Right atrium auricular region (tissue), 2 donors: Measurements from ENCODE around the gene COA8. TPM values are rescaled to one million over a fixed set of nuclear protein-coding genes. Genes with fewer than 3 reads are reported as not detected.
A peak's percentile ranks its signal among the peaks of the same experiment; 100 is the strongest.

Source experiments
- DNase-seq: peaks from one replicate; pipeline ENCODE4 v3.0.0-alpha.2; 2019; ENCODE audit warnings: low spot score
- H3K27ac ChIP-seq, 2 donors: fragments of 200-600 bp; sonication (generic); 1 replicate in 1 of 2; 2 replicates in 1 of 2; pipeline ENCODE4 v1.5.1; 2016 to 2019
- H3K27me3 ChIP-seq, 2 donors: fragments of 200-600 bp; sonication (generic); one replicate each; pipeline versions ENCODE4 v1.5.1 to v1.6.0; 2017 to 2019
- H3K36me3 ChIP-seq: fragments of 200-600 bp; sonication (generic); one replicate; pipeline ENCODE4 v1.5.1; 2016
- H3K4me1 ChIP-seq, 2 donors: fragments of 200-600 bp; sonication (generic); one replicate each; pipeline versions ENCODE4 v1.5.1 to v1.6.0; 2017 to 2019
- H3K4me3 ChIP-seq, 2 donors: fragments of 200-600 bp; sonication (generic); 1 replicate in 1 of 2; 2 replicates in 1 of 2; pipeline ENCODE4 v1.5.1; 2017 to 2019; ENCODE audit warnings: mild to moderate bottlenecking in 1 of 2, moderate library complexity in 1 of 2
- H3K9me3 ChIP-seq, 2 donors: fragments of 200-600 bp; sonication (generic); one replicate each; pipeline ENCODE4 v1.5.1; 2019
- CTCF ChIP-seq, 2 donors: fragments of 200-600 bp; sonication (generic); IDR thresholded peaks; one replicate each; pipeline ENCODE4 v1.5.1; 2019; ENCODE audit warnings: antibody characterized with exemption in 2 of 2
- total RNA-seq, 2 donors: library from RNA; depleted of rRNA; stranded (reverse); fragments of >200 nt; gene quantifications; one replicate each; pipeline ENCODE4 v1.1.0, GENCODE V29; 2016

The COA8 gene
- total RNA-seq, 2 donors from 2014 or later = 21.3 to 53.2 TPM

- Histone ChIP-seq H3K4me1 (peaks cover 0 to 67% of the 10 kb centered on the region in 2 donors), H3K27ac (peak overlapping the region; percentile 72 to 82), H3K9me3 (no peaks in the 10 kb centered on the region), H3K27me3 (no peaks in the 10 kb centered on the region), H3K4me3 (no peak overlapping the region), H3K36me3 (no peaks in the 10 kb centered on the region)
- no peak for TF ChIP-seq CTCF (IDR thresholded peaks at IDR 0.05)
- DNase-seq = no peak
These were observed 21.7 kb upstream of the COA8 start for GRCh38 chr14:103540821-103541708.

GRCh38 chr14:103541709-103542604 is 20.8 kb upstream of the COA8 start:
- no peak for TF ChIP-seq CTCF (IDR thresholded peaks at IDR 0.05)
- Histone ChIP-seq H3K4me1 (peaks cover 0 to 75% of the 10 kb centered on the region in 2 donors), H3K27me3 (no peaks in the 10 kb centered on the region), H3K36me3 (no peaks in the 10 kb centered on the region), H3K9me3 (no peaks in the 10 kb centered on the region), H3K4me3 (no peak overlapping the region), H3K27ac (peak overlapping the region; percentile 72 to 82)
- no peak for DNase-seq

GRCh38 chr14:103542605-103543088 is 20.1 kb upstream of the COA8 start:
- Histone ChIP-seq H3K27ac (peak overlapping the region; percentile 72 to 82), H3K4me3 (no peak overlapping the region), H3K27me3 (no peaks in the 10 kb centered on the region), H3K9me3 (no peaks in the 10 kb centered on the region), H3K4me1 (peaks cover 0 to 76% of the 10 kb centered on the region in 2 donors), H3K36me3 (no peaks in the 10 kb centered on the region)
- DNase-seq = peak; percentile 82
- no peak for TF ChIP-seq CTCF (IDR thresholded peaks at IDR 0.05)

- Histone ChIP-seq H3K4me1 (peaks cover 0 to 74% of the 10 kb centered on the region in 2 donors), H3K27ac (peak overlapping the region; percentile 72 to 82), H3K27me3 (no peaks in the 10 kb centered on the region), H3K9me3 (no peaks in the 10 kb centered on the region), H3K36me3 (no peaks in the 10 kb centered on the region), H3K4me3 (no peak overlapping the region)
- DNase-seq = no peak
- no peak for TF ChIP-seq CTCF (IDR thresholded peaks at IDR 0.05)
These were observed 19.6 kb upstream of the COA8 start for GRCh38 chr14:103543140-103543539.

DNA sequence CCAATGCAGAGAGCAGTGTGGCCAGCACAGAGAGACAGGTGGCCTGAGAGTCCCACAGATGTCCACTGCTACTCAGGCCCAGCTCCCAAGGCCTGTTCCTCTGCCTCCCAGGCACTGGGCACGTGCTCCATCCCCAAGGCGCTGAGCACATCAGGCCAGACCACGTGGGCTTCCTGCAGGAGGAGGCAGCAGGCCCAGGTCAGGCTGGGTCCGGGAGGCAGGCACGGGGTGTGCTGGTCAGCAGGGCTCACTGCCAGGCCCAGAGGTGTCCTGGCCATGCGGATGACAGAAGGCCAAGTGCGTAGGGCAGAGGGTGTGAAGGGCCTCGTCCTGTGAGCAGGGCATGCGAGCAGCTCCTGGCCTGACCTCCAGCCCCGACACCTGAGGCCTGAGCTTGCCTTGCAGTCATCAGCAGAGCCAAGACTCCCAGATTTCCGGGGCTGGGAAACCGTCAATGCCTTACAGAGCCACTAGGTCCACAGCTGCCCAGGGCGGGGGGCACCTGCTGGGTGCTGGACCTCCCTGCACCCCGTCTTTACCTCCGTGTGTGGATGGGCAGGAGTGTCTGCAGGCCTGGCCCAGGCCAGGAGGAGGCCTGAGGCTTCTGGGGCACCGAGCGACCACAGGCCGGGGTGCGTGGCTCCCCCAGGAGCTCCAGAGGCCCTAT is 18.9 kb upstream of the COA8 start:
- Histone ChIP-seq H3K36me3 (no peaks in the 10 kb centered on the region), H3K4me1 (peaks cover 0 to 68% of the 10 kb centered on the region in 2 donors), H3K27me3 (no peaks in the 10 kb centered on the region), H3K27ac (peak overlapping the region; percentile 72 to 82), H3K9me3 (no peaks in the 10 kb centered on the region), H3K4me3 (no peak overlapping the region)
- TF ChIP-seq CTCF (IDR thresholded peaks at IDR 0.05) = no peak
- no peak for DNase-seq
